ENCODE results near the gene STARD7.

The STARD7 gene

GRCh38 chr2:96146881-96147592 is 61.6 kb downstream of the STARD7 start:
- Histone ChIP-seq H3K4me3 (no peak overlapping the region), H3K9ac (ENCODE audit: insufficient read length) (no peak overlapping the region), H3K27ac (no peak overlapping the region), H3K36me3 (ENCODE audit: insufficient read depth, low read length) (no peaks in the 10 kb centered on the region), H3K9me3 (ENCODE audit: low read depth, low read length) (no peaks in the 10 kb centered on the region)
- no peak for DNase-seq (ENCODE audit: low read depth, low spot score)
- TF ChIP-seq POLR2AphosphoS5 (IDR thresholded peaks at IDR 0.05; ENCODE audit: borderline replicate concordance, low read depth, low read length) = no peak
- TF ChIP-seq FOXP2 (optimal IDR thresholded peaks at IDR 0.05; ENCODE audit: control extremely low read depth, extremely low read length, insufficient read depth) = no peak
- TF ChIP-seq EZH2 (IDR thresholded peaks at IDR 0.05) = no peak

DNA sequence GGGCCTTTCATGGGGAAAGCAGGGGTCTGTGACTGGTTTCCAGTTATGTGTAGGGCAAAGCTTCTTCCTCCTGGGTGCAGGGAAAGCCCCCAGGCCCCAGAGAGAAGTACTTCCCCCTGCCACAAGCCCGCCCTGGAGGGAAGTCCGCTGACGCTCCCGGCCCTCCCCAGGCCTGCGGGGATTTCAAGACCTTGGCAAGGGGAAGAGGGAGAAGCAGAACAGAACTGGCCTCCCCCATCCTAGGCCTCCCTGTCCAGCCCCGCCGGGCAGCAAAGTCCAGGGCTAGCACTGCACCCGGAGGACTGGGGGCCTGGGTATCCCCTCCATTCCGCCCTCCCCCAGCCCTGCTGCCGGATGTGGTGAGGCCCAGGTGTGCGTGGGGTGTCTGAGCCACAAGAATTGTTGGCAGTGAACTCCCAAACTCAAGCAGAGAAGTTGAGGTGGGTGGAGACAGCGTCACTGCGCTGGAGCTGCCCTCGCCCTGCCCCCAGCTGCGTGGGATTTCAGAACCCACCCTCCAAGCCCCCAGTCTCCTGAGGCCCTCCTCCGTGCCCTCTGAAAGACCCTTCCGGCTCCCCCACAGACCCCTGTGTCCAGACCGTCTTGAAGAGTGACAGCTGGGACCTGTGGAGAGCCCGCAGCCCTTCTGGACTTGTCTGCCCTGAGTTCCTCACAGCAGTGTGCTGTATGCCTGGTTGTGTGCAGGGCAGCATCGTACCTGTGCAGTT is 62.3 kb downstream of the STARD7 start:
- Histone ChIP-seq H3K36me3 (ENCODE audit: insufficient read depth, low read length) (no peaks in the 10 kb centered on the region), H3K9ac (ENCODE audit: insufficient read length) (no peak overlapping the region), H3K27ac (no peak overlapping the region), H3K4me3 (no peak overlapping the region), H3K9me3 (ENCODE audit: low read depth, low read length) (no peaks in the 10 kb centered on the region)
- no peak for DNase-seq (ENCODE audit: low read depth, low spot score)
- TF ChIP-seq FOXP2 (optimal IDR thresholded peaks at IDR 0.05; ENCODE audit: control extremely low read depth, extremely low read length, insufficient read depth) = no peak
- TF ChIP-seq POLR2AphosphoS5 (IDR thresholded peaks at IDR 0.05; ENCODE audit: borderline replicate concordance, low read depth, low read length) = no peak
- TF ChIP-seq EZH2 (IDR thresholded peaks at IDR 0.05) = no peak

DNA sequence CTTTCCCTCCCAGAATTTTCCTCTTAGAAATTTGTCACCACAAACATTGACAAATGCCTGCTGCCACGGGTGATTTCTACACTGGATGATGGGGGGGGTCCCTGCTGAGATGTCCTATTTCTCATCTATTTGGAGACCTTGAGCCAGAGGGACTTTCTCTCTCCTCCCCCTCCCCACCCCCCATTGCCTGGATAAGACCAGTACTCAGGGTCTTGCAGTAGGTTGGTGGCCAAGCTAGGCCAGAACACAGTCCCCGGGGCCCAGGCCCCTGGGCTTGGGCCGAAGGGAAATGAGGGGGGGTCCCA is 62.8 kb downstream of the STARD7 start:
- no peaks in the 10 kb centered on the region for H3K9me3 ChIP-seq (ENCODE audit: low read depth, low read length)
- H3K27ac ChIP-seq = no peak overlapping the region
- no peaks in the 10 kb centered on the region for H3K36me3 ChIP-seq (ENCODE audit: insufficient read depth, low read length)
- DNase-seq (ENCODE audit: low read depth, low spot score) = no peak
- no peak overlapping the region for H3K9ac ChIP-seq (ENCODE audit: insufficient read length)
- no peak for TF ChIP-seq POLR2AphosphoS5 (IDR thresholded peaks at IDR 0.05; ENCODE audit: borderline replicate concordance, low read depth, low read length)
- TF ChIP-seq EZH2 (IDR thresholded peaks at IDR 0.05) = no peak
- H3K4me3 ChIP-seq = no peak overlapping the region

DNA sequence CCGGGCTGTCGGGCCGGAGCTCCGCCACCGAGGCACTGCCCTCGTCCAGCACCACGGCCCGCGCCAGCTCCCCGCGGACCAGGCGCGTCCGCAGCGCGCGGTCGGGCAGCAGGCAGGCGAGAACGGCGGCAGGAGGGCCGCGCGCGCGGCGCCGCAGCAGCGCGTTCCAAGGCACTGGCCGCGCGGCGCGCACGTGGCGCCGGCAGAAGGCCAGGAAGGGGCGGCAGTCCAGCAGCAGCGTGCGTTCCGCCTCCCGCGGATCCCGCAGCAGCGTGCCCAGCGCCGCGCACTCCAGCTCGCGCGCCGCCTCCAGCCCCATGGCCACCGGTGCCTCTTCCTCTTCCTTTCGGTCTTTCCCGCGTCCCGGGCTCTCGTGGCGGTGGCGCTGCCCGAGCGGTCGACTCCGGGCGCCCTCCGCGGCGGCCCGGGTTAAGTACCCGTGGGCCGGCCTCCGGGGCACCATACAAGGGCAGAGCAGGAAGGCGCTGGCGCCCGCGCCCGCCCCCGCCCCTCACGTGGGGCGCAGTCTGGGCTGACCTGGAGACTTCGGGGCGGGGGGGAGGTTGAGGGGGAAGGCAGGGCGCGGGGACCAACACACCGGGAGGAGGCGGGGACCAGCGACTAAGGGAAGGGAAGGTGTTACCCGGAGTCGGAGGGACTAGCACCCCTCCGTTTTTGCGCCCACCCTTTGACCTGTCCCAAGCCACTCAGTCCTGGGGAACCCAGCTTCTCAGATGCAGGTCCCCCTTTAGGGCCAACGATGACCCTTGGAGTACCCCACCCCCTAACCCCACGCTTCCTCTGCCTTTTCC is 63.4 kb downstream of the STARD7 start, which contains the start of gene DUSP2:
Gene DUSP2, minus strand, starts transcription at position 405 of the 812 bp plus-strand sequence. Its CDS starts 86 bp downstream, at position 319.
- no peak for DNase-seq (ENCODE audit: low read depth, low spot score)
- H3K27ac ChIP-seq = no peak within 1 kb of the TSS
- H3K9ac ChIP-seq (ENCODE audit: insufficient read length) = no peak within 1 kb of the TSS
- no peaks in the 10 kb centered on the region for H3K36me3 ChIP-seq (ENCODE audit: insufficient read depth, low read length)
- H3K9me3 ChIP-seq (ENCODE audit: low read depth, low read length) = no peaks in the 10 kb centered on the region
- H3K4me3 ChIP-seq = no peak within 1 kb of the TSS
- TF ChIP-seq POLR2AphosphoS5 (IDR thresholded peaks at IDR 0.05; ENCODE audit: borderline replicate concordance, low read depth, low read length) (peak; percentile 94), FOXP2 (optimal IDR thresholded peaks at IDR 0.05; ENCODE audit: control extremely low read depth, extremely low read length, insufficient read depth) (no peak)

DNA sequence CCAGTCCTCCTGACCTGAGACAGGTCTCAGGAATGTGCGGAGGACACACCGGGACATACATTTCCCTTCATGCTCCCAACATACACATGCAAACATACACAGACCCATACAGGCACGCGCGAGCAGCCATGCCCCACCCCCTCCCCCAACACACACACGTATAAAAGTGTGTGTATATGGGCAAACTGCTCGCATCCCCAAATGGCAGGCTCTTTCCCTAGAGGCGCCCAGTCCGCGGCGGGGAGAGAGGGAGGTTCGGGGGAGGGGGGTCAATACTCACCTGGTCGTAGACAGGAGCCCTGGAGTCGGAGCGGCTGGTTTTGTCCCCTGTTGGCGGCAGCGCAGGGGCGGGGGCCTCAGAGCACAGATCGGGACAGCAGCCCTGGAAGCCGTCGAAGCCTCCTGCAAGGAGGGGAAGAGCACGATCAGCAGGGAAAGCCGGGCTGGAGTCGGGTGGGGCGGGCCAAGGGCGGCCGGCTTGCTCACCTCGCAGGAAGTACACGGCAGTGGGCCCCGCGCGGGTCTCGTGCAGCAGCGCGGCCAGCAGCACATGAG is 64.1 kb downstream of the STARD7 start:
- Histone ChIP-seq H3K9me3 (ENCODE audit: low read depth, low read length) (no peaks in the 10 kb centered on the region), H3K9ac (ENCODE audit: insufficient read length) (no peak overlapping the region), H3K36me3 (ENCODE audit: insufficient read depth, low read length) (no peaks in the 10 kb centered on the region), H3K4me3 (no peak overlapping the region), H3K27ac (no peak overlapping the region)
- no peak for TF ChIP-seq EZH2 (IDR thresholded peaks at IDR 0.05)
- TF ChIP-seq POLR2AphosphoS5 (IDR thresholded peaks at IDR 0.05; ENCODE audit: borderline replicate concordance, low read depth, low read length) = no peak
- TF ChIP-seq FOXP2 (optimal IDR thresholded peaks at IDR 0.05; ENCODE audit: control extremely low read depth, extremely low read length, insufficient read depth) = no peak
- no peak for DNase-seq (ENCODE audit: low read depth, low spot score)

- H3K9ac ChIP-seq (ENCODE audit: insufficient read length) = no peak overlapping the region
- TF ChIP-seq EZH2 (IDR thresholded peaks at IDR 0.05) (no peak), FOXP2 (optimal IDR thresholded peaks at IDR 0.05; ENCODE audit: control extremely low read depth, extremely low read length, insufficient read depth) (no peak), POLR2AphosphoS5 (IDR thresholded peaks at IDR 0.05; ENCODE audit: borderline replicate concordance, low read depth, low read length) (no peak)
- no peak overlapping the region for H3K27ac ChIP-seq
- H3K9me3 ChIP-seq (ENCODE audit: low read depth, low read length) = no peaks in the 10 kb centered on the region
- H3K36me3 ChIP-seq (ENCODE audit: insufficient read depth, low read length) = no peaks in the 10 kb centered on the region
- DNase-seq (ENCODE audit: low read depth, low spot score) = no peak
- H3K4me3 ChIP-seq = no peak overlapping the region
These were observed 64.7 kb downstream of the STARD7 start for GRCh38 chr2:96143848-96144480.

- TF ChIP-seq FOXP2 (optimal IDR thresholded peaks at IDR 0.05; ENCODE audit: control extremely low read depth, extremely low read length, insufficient read depth) (no peak), POLR2AphosphoS5 (IDR thresholded peaks at IDR 0.05; ENCODE audit: borderline replicate concordance, low read depth, low read length) (no peak), EZH2 (IDR thresholded peaks at IDR 0.05) (no peak)
- no peak for DNase-seq (ENCODE audit: low read depth, low spot score)
- Histone ChIP-seq H3K4me3 (no peak overlapping the region), H3K9ac (ENCODE audit: insufficient read length) (no peak overlapping the region), H3K36me3 (ENCODE audit: insufficient read depth, low read length) (no peaks in the 10 kb centered on the region), H3K27ac (no peak overlapping the region), H3K9me3 (ENCODE audit: low read depth, low read length) (no peaks in the 10 kb centered on the region)
These were observed 65.3 kb downstream of the STARD7 start for GRCh38 chr2:96143231-96143847.

Measured in SK-N-MC (cell line).